ENCODE data around the gene TMTC4. TPM values are rescaled to one million over a fixed set of nuclear protein-coding genes. Genes with fewer than 3 reads are reported as not detected.
"Not testable (repeated sequence)": the region's sequence is repeated elsewhere in the genome, so short reads cannot be mapped to it uniquely, and the experiment has no call there.

The TMTC4 gene
- total RNA-seq, 1 donor from 2014 or later: 22.4 TPM

- H3K9me3 ChIP-seq (ENCODE audit: control insufficient read depth in 3 of 3, low read length in 3 of 3): no peaks in the 10 kb centered on the region
- no peaks in the 10 kb centered on the region for H3K27me3 ChIP-seq (ENCODE audit: control insufficient read depth in 3 of 3, insufficient read depth in 3 of 3, low read length in 3 of 3)
- no peak overlapping the region for H3K27ac ChIP-seq (ENCODE audit: low read depth, low read length)
- H3K4me1 ChIP-seq (ENCODE audit: control insufficient read depth in 3 of 3, insufficient read depth in 3 of 3, low read length in 3 of 3): no peaks in the 10 kb centered on the region
- H3K9ac ChIP-seq (ENCODE audit: low read depth in 1 of 3, low read length in 3 of 3): no peak overlapping the region
- no peak overlapping the region for H3K4me3 ChIP-seq (ENCODE audit: low read length in 3 of 3)
- peaks cover 8 to 41% (median 10%) of the 10 kb centered on the region in 3 donors for H3K36me3 ChIP-seq (ENCODE audit: control insufficient read depth in 3 of 3, insufficient read depth in 3 of 3, low read length in 3 of 3)
Observed at GRCh38 chr13:100636004-100636403, 38.6 kb downstream of the TMTC4 start.

- Histone ChIP-seq H3K27me3 (ENCODE audit: control insufficient read depth in 3 of 3, insufficient read depth in 3 of 3, low read length in 3 of 3) (no peaks in the 10 kb centered on the region), H3K4me3 (ENCODE audit: low read length in 3 of 3) (no peak overlapping the region), H3K27ac (ENCODE audit: low read depth, low read length) (no peak overlapping the region), H3K9ac (ENCODE audit: low read depth in 1 of 3, low read length in 3 of 3) (no peak overlapping the region), H3K4me1 (ENCODE audit: control insufficient read depth in 3 of 3, insufficient read depth in 3 of 3, low read length in 3 of 3) (no peaks in the 10 kb centered on the region), H3K9me3 (ENCODE audit: control insufficient read depth in 3 of 3, low read length in 3 of 3) (no peaks in the 10 kb centered on the region), H3K36me3 (ENCODE audit: control insufficient read depth in 3 of 3, insufficient read depth in 3 of 3, low read length in 3 of 3) (peaks cover 8 to 40% (median 10%) of the 10 kb centered on the region in 3 donors)
Observed at GRCh38 chr13:100634696-100635095, 39.9 kb downstream of the TMTC4 start.

GRCh38 chr13:100633461-100633860 lies 41.1 kb downstream of the TMTC4 start:
- H3K9me3 ChIP-seq (ENCODE audit: control insufficient read depth in 3 of 3, low read length in 3 of 3): no peaks in the 10 kb centered on the region
- H3K27ac ChIP-seq (ENCODE audit: low read depth, low read length): no peak overlapping the region
- H3K27me3 ChIP-seq (ENCODE audit: control insufficient read depth in 3 of 3, insufficient read depth in 3 of 3, low read length in 3 of 3): no peaks in the 10 kb centered on the region
- no peak overlapping the region for H3K9ac ChIP-seq (ENCODE audit: low read depth in 1 of 3, low read length in 3 of 3)
- H3K4me1 ChIP-seq (ENCODE audit: control insufficient read depth in 3 of 3, insufficient read depth in 3 of 3, low read length in 3 of 3): no peaks in the 10 kb centered on the region
- peaks cover 8 to 40% (median 14%) of the 10 kb centered on the region in 3 donors for H3K36me3 ChIP-seq (ENCODE audit: control insufficient read depth in 3 of 3, insufficient read depth in 3 of 3, low read length in 3 of 3)
- no peak overlapping the region for H3K4me3 ChIP-seq (ENCODE audit: low read length in 3 of 3)

- no peak overlapping the region for H3K9ac ChIP-seq (ENCODE audit: low read depth in 1 of 3, low read length in 3 of 3)
- H3K27me3 ChIP-seq (ENCODE audit: control insufficient read depth in 3 of 3, insufficient read depth in 3 of 3, low read length in 3 of 3): no peaks in the 10 kb centered on the region
- H3K36me3 ChIP-seq (ENCODE audit: control insufficient read depth in 3 of 3, insufficient read depth in 3 of 3, low read length in 3 of 3): peaks cover 6 to 31% (median 21%) of the 10 kb centered on the region in 3 donors
- no peak overlapping the region for H3K27ac ChIP-seq (ENCODE audit: low read depth, low read length)
- no peaks in the 10 kb centered on the region for H3K9me3 ChIP-seq (ENCODE audit: control insufficient read depth in 3 of 3, low read length in 3 of 3)
- no peaks in the 10 kb centered on the region for H3K4me1 ChIP-seq (ENCODE audit: control insufficient read depth in 3 of 3, insufficient read depth in 3 of 3, low read length in 3 of 3)
- no peak overlapping the region for H3K4me3 ChIP-seq (ENCODE audit: low read length in 3 of 3)
Observed at GRCh38 chr13:100630555-100630954, 44.0 kb downstream of the TMTC4 start.

GRCh38 chr13:100627120-100627519 lies 47.5 kb downstream of the TMTC4 start:
- peaks cover 3 to 14% (median 13%) of the 10 kb centered on the region in 3 donors for H3K36me3 ChIP-seq (ENCODE audit: control insufficient read depth in 3 of 3, insufficient read depth in 3 of 3, low read length in 3 of 3)
- H3K9ac ChIP-seq (ENCODE audit: low read depth in 1 of 3, low read length in 3 of 3): no peak overlapping the region
- no peaks in the 10 kb centered on the region for H3K9me3 ChIP-seq (ENCODE audit: control insufficient read depth in 3 of 3, low read length in 3 of 3)
- no peaks in the 10 kb centered on the region for H3K27me3 ChIP-seq (ENCODE audit: control insufficient read depth in 3 of 3, insufficient read depth in 3 of 3, low read length in 3 of 3)
- no peak overlapping the region for H3K4me3 ChIP-seq (ENCODE audit: low read length in 3 of 3)
- no peaks in the 10 kb centered on the region for H3K4me1 ChIP-seq (ENCODE audit: control insufficient read depth in 3 of 3, insufficient read depth in 3 of 3, low read length in 3 of 3)
- no peak overlapping the region for H3K27ac ChIP-seq (ENCODE audit: low read depth, low read length)

GRCh38 chr13:100625447-100625846 lies 49.1 kb downstream of the TMTC4 start:
- Histone ChIP-seq H3K27me3 (ENCODE audit: control insufficient read depth in 3 of 3, insufficient read depth in 3 of 3, low read length in 3 of 3) (peaks cover 0 to 2% (median 0%) of the 10 kb centered on the region in 3 donors), H3K4me3 (ENCODE audit: low read length in 3 of 3) (no peak overlapping the region), H3K9me3 (ENCODE audit: control insufficient read depth in 3 of 3, low read length in 3 of 3) (no peaks in the 10 kb centered on the region), H3K4me1 (ENCODE audit: control insufficient read depth in 3 of 3, insufficient read depth in 3 of 3, low read length in 3 of 3) (no peaks in the 10 kb centered on the region), H3K36me3 (ENCODE audit: control insufficient read depth in 3 of 3, insufficient read depth in 3 of 3, low read length in 3 of 3) (peaks cover 3 to 15% (median 14%) of the 10 kb centered on the region in 3 donors), H3K27ac (ENCODE audit: low read depth, low read length) (no peak overlapping the region), H3K9ac (ENCODE audit: low read depth in 1 of 3, low read length in 3 of 3) (no peak overlapping the region)

GRCh38 chr13:100620792-100621191 lies 53.8 kb downstream of the TMTC4 start:
- H3K27ac ChIP-seq (ENCODE audit: low read depth, low read length): no peak overlapping the region
- H3K27me3 ChIP-seq (ENCODE audit: control insufficient read depth in 3 of 3, insufficient read depth in 3 of 3, low read length in 3 of 3): peaks cover 0 to 2% (median 0%) of the 10 kb centered on the region in 3 donors
- no peak overlapping the region for H3K9ac ChIP-seq (ENCODE audit: low read depth in 1 of 3, low read length in 3 of 3)
- H3K36me3 ChIP-seq (ENCODE audit: control insufficient read depth in 3 of 3, insufficient read depth in 3 of 3, low read length in 3 of 3): peaks cover 0 to 4% (median 3%) of the 10 kb centered on the region in 3 donors
- no peaks in the 10 kb centered on the region for H3K9me3 ChIP-seq (ENCODE audit: control insufficient read depth in 3 of 3, low read length in 3 of 3)
- H3K4me1 ChIP-seq (ENCODE audit: control insufficient read depth in 3 of 3, insufficient read depth in 3 of 3, low read length in 3 of 3): no peaks in the 10 kb centered on the region
- H3K4me3 ChIP-seq (ENCODE audit: low read length in 3 of 3): no peak overlapping the region

GRCh38 chr13:100619940-100620339 lies 54.7 kb downstream of the TMTC4 start:
- Histone ChIP-seq H3K27me3 (ENCODE audit: control insufficient read depth in 3 of 3, insufficient read depth in 3 of 3, low read length in 3 of 3) (peaks cover 0 to 2% (median 0%) of the 10 kb centered on the region in 3 donors), H3K4me1 (ENCODE audit: control insufficient read depth in 3 of 3, insufficient read depth in 3 of 3, low read length in 3 of 3) (no peaks in the 10 kb centered on the region), H3K9ac (ENCODE audit: low read depth in 1 of 3, low read length in 3 of 3) (no peak overlapping the region), H3K36me3 (ENCODE audit: control insufficient read depth in 3 of 3, insufficient read depth in 3 of 3, low read length in 3 of 3) (peaks cover 0 to 4% (median 0%) of the 10 kb centered on the region in 3 donors), H3K4me3 (ENCODE audit: low read length in 3 of 3) (no peak overlapping the region), H3K27ac (ENCODE audit: low read depth, low read length) (no peak overlapping the region), H3K9me3 (ENCODE audit: control insufficient read depth in 3 of 3, low read length in 3 of 3) (no peaks in the 10 kb centered on the region)

- H3K9ac ChIP-seq (ENCODE audit: low read depth in 1 of 3, low read length in 3 of 3); H3K4me3 ChIP-seq (ENCODE audit: low read length in 3 of 3): not testable (repeated sequence)
Observed at GRCh38 chr13:100618897-100619296, 55.7 kb downstream of the TMTC4 start.

GRCh38 chr13:100613031-100613430 lies 61.6 kb downstream of the TMTC4 start:
- no peak overlapping the region for H3K9ac ChIP-seq (ENCODE audit: low read depth in 1 of 3, low read length in 3 of 3)
- no peak overlapping the region for H3K27ac ChIP-seq (ENCODE audit: low read depth, low read length)

More at GRCh38 chr13:100618897-100619296, 55.7 kb downstream of the TMTC4 start:
- H3K27ac ChIP-seq (ENCODE audit: low read depth, low read length); H3K27me3 ChIP-seq (ENCODE audit: control insufficient read depth in 3 of 3, insufficient read depth in 3 of 3, low read length in 3 of 3); H3K9me3 ChIP-seq (ENCODE audit: control insufficient read depth in 3 of 3, low read length in 3 of 3); H3K4me1 ChIP-seq (ENCODE audit: control insufficient read depth in 3 of 3, insufficient read depth in 3 of 3, low read length in 3 of 3); H3K36me3 ChIP-seq (ENCODE audit: control insufficient read depth in 3 of 3, insufficient read depth in 3 of 3, low read length in 3 of 3): not testable (repeated sequence)

More at GRCh38 chr13:100613031-100613430, 61.6 kb downstream of the TMTC4 start:
- Histone ChIP-seq H3K4me3 (ENCODE audit: low read length in 3 of 3) (no peak overlapping the region), H3K27me3 (ENCODE audit: control insufficient read depth in 3 of 3, insufficient read depth in 3 of 3, low read length in 3 of 3) (no peaks in the 10 kb centered on the region), H3K9me3 (ENCODE audit: control insufficient read depth in 3 of 3, low read length in 3 of 3) (no peaks in the 10 kb centered on the region), H3K4me1 (ENCODE audit: control insufficient read depth in 3 of 3, insufficient read depth in 3 of 3, low read length in 3 of 3) (peaks cover 14 to 17% (median 16%) of the 10 kb centered on the region in 3 donors), H3K36me3 (ENCODE audit: control insufficient read depth in 3 of 3, insufficient read depth in 3 of 3, low read length in 3 of 3) (peaks cover 0 to 2% (median 0%) of the 10 kb centered on the region in 3 donors)

Measured in skeletal muscle tissue (tissue), 4 donors.